DMS153 (cell line): ENCODE data around the gene BCAT1.
"Not testable (repeated sequence)": the region's sequence is repeated elsewhere in the genome, so short reads cannot be mapped to it uniquely, and the experiment has no call there.

Experiments
- DNase-seq: peaks from one replicate; lab custom pipeline; 2025; lab: John Stamatoyannopoulos, UW

Gene BCAT1

GRCh38 chr12:24901576-24902461 lies 47.1 kb downstream of the BCAT1 start:
- no peak for DNase-seq

DNA sequence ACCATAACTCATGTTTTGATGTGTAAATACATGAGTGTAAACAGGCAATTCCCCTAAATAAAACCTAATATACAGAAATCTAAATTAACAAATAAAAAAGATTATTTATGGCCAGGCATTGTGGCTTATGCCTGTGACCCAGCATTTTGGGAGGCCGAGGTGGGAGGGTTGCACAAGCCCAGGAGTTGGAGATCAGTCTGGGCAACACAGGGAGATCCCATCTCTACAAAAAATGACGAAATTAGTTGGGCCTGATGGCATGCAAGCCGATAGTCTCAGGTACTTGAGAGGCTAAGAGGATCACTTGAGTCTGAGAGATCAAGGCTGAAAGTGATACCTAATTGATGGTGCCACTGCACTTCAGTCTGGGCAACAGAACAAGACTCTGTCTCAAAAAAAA lies 48.7 kb downstream of the BCAT1 start:
- DNase-seq, result no peak

- no peak for DNase-seq
Measured at GRCh38 chr12:24899503-24900075, 49.3 kb downstream of the BCAT1 start.

DNA sequence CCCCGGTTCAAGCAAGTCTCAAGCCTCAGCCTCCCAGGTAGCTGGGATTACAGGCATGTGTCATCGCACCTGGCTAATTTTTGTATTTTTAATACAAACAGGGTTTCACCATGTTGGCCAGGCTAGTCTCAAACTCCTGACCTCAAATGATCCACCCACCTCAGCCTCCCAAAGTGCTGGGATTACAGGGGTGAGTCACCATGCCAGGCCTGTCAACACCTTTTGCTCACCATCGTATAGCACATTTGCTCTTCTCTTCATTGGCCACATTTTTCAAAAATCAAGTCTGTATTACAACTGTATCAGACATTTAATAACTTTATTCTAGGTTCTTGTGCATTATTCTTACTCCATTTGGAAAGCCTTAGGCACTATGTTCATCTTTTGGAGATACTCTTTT lies 50.3 kb downstream of the BCAT1 start:
- DNase-seq, result no peak

DNA sequence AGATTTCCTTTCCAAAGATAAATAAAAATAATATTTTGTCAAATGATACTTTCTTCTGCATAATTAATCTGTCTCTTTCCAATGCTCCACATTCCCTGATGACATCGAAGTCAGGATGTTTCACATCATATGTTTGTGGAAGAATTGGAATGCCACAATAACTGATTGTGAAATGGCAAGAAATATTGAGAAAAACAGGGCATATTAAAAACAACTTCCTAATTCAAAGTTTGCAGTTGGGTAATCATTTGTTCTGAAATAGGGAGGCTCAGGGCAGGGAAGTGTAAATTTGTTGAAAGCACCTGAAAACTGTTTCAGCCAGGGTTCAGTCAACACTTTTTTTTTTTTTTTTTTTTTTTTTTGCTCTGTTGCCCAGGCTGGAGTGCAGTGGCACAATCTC lies 50.7 kb downstream of the BCAT1 start:
- no peak for DNase-seq

- no peak for DNase-seq
Measured at GRCh38 chr12:24896171-24896570, 52.7 kb downstream of the BCAT1 start.

DNA sequence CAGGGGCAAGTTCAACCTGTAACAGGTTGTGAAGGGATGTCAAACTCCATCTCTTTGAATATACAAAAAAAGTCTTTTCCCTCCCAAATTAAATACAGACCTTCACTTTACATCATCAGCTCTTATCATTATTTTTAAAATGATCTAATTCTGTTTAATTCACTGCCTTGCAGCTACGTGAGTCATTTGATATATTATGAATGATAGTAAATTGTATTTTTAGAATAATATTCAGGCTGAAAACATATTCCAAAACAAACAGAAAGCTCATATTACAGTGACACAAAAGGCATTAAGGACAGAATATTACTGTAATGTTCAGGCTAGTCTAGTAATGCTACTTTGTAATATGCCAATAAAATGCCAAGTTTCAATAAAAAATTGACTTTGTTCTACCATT lies 53.3 kb downstream of the BCAT1 start:
- DNase-seq, result no peak

GRCh38 chr12:24894879-24895278 lies 54.0 kb downstream of the BCAT1 start:
- no peak for DNase-seq

- no peak for DNase-seq
Measured at GRCh38 chr12:24890048-24890803, 58.7 kb downstream of the BCAT1 start.

DNA sequence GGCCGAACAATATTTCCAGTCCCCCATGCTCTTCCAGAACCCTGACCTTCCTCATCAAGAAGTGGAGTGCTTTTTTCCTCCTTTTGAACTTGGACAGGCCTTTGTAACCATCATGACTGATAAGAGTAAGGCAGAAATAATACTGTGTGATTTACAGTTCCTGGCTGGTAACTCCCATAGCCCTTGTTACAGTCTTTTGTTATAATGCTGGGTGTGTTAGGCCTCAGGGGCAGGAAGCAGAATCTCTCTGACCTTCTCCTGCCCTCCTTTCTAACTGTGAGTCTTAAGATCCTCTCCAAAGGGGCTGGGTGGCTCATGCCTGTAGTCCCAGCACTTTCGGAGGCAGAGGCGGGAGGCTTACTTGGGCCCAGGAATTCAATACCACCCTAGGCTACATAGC lies 59.5 kb downstream of the BCAT1 start:
- DNase-seq, result no peak

DNA sequence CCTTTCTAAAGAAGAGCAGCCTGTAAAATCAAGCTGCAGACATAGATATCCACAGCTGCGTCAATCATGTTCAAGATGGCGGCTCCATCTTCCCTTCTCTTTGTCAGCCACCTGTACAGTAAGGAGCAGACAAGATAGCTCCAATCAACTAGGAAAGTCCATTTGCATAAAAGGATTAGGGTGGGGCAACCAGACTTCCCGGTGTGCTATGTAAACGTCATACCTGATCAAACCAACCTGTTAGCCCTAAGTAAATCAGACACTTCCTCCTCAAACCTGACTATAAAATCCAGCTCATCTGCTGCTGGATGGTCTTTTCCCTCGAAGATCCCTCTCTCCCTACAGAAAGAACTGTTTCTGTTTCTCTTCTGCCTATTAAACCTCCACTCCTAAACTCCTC lies 60.1 kb downstream of the BCAT1 start:
- DNase-seq, result no peak

DNA sequence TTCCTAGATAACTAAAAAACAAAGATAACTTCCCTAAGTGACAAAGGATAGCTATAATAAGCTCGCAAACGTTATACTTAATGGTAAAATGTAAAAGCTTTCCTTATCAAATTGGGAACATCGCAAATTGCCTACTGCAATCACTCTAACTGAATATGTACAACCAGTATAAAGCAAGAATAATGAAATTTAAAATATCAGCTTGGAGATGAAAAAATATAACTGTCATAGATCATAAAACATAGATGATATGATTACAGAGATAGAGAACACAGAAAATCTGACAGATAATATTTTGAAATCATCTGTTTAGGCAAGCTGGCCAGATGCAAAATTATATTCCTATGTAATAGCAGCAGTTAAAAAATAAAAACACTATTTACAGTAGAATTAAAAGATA lies 64.0 kb downstream of the BCAT1 start:
- DNase-seq, result no peak

- DNase-seq, result no peak
Measured at GRCh38 chr12:24881724-24882371, 67.1 kb downstream of the BCAT1 start.

DNA sequence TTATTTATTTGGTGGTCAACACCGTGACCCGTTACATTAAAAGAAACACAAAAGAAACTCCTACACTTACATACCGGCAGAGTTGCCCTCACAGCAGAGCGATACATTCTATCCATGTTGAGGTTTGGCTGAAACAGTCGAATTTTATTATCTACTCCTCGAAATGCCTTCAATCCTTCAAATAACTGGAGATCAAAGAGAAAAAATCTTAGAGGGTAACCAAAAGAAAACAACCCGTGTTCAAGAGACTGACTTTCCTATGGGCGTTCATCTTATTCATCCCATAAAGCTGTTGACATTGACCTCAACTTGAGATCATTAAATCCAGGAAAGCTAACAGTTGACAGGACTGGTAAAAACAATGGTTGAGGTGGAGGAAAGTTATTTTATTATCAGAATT lies 67.7 kb downstream of the BCAT1 start:
- DNase-seq, result no peak

- no peak for DNase-seq
Measured at GRCh38 chr12:24880732-24881131, 68.2 kb downstream of the BCAT1 start.

DNA sequence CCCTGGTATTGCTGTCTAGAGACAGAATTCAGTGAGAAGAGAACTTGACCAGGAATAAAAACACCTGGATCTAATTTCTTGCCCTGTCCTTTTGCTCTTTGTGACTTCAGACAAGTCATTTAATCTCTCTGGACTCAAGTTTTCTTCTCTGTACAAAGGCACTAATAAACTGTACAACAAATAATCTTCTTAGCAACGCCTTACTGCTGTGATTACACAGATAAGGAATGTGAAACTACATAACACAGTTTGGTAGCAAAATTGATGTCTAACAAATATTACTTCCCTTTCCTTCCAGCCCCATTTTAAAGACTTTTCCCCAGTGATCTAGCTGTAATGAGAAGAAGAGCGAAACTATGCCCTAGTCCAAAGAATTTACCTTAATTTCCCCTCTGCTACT lies 69.3 kb downstream of the BCAT1 start:
- no peak for DNase-seq

DNA sequence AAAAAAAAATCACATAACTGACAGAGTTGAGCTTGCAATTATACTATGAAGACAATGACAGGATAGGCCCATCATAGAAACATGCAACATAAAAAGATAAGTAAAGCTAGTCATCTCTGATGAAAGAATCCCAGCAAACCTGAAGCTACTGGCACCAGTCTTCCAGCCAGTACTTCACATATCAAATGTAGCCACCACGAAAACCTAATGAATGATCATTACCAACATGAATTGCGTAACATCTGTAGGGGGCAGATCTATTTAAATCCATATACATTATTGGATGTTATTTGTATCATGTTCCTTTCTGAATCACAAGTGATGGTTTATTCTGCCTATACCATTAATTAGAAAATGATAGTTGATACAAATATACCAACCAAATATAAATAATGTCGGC lies 73.9 kb downstream of the BCAT1 start:
- no peak for DNase-seq

DNA sequence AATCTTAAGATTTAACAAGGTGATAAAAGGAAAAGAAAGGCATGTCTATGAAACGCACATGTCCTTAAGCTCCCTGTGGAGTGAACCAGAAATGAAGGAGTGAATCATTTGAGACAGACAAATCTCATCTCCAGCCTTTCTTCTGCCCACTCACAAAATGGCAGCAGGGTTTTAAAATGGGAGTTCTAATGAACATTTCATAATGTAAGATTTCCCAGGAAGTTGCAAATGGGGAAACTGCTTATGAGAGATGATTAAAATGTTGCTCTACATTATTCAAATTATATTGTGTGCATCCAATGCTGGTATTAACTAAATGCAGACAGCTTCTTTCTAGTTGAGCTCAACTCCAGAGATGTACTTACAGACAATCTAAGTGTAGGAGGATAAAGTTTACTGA lies 76.7 kb downstream of the BCAT1 start:
- no peak for DNase-seq

GRCh38 chr12:24866139-24866538 lies 82.8 kb downstream of the BCAT1 start:
- DNase-seq, result not testable (repeated sequence)

DNA sequence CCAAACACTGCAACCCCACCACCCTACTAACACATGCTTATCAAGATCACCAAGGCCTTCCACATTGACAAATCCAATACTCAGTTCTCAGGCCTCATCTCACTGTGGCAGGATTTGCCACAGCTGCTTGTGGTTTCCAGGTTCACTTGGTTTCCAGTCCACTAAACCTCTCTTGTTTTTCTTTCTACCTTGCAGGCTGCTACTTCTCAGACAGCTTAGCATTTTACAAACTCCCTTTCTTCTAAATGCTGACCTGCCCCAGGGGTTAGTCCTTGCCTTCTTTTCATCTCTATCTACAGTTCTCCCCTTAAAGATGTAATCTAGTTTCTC lies 84.1 kb downstream of the BCAT1 start:
- DNase-seq, result no peak

DNA sequence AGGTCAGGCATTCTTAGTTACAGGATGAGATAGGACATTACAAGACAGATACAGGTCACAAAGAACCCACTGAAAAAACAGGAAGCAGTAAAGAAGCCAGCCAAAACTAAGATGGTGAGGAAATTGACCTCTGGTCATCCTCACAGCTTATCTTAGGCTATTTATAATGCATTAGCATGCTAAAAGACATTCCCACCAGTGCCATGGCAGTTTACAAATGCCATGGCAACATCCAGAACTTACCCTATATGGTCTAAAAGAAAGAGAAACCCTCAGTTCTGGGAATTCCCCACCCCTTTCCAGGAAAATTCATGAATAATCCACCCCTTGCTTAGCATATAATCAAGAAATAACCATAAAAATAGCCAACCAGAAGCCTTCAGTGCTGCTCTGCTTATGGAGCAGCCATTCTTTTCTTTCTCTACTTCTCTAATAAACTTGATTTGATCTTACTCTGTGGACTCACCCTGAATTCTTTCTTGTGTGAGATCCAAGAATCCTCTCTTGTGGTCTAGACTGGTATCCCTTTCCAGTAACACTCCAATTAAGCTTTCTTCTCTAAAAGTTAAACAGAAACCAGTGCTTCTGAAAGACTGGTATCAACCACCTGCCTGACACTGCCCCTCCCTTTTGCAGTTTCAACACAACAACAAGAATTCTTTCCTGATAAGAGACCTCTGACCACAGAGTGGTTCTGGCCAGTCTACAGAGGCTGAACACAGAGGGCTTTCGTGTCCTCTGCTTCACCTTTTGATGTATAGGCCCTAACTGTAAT lies 86.9 kb downstream of the BCAT1 start:
- DNase-seq, result no peak

DNA sequence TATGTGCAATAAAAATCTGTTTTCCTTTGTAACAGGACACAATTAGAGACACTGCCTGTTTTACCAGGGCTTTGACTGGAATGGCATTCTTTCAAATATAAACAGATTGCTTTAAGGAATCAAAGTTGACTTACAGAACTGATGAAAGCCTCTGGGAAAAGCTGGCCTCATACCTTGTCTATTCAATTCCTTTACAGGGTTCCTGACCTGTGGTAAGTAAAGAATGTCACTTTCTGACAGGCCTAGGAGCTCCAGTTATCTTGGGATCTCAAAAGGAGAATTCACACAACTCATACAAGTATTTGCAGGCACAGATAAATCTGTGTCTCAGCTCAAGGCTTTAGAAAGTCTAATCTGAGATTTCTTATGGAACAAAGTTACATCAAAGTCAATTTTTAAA lies 88.4 kb downstream of the BCAT1 start:
- no peak for DNase-seq
